Skeletal muscle tissue (tissue), 4 donors: ENCODE measurements around the gene WDR64. TPM values are rescaled to one million over a fixed set of nuclear protein-coding genes. Genes with fewer than 3 reads are reported as not detected.

Experiments used
- H3K27ac ChIP-seq: one replicate; pipeline ENCODE4 v1.7.0; 2013; ENCODE audit warnings: mild to moderate bottlenecking, low read depth, low read length, inconsistent platforms
- H3K27me3 ChIP-seq, 3 donors: one replicate each; pipeline ENCODE4 v1.7.0; 2013; ENCODE audit warnings: low read length in 3 of 3; ENCODE audit not compliant: control insufficient read depth in 3 of 3, insufficient read depth in 3 of 3
- H3K36me3 ChIP-seq, 3 donors: one replicate each; pipeline ENCODE4 v1.7.0; 2013; ENCODE audit warnings: low read length in 3 of 3; ENCODE audit not compliant: control insufficient read depth in 3 of 3, insufficient read depth in 3 of 3
- H3K4me1 ChIP-seq, 3 donors: one replicate each; pipeline ENCODE4 v1.7.0; 2013; ENCODE audit warnings: low read length in 3 of 3, mild to moderate bottlenecking in 3 of 3; ENCODE audit not compliant: control insufficient read depth in 3 of 3, insufficient read depth in 3 of 3
- H3K4me3 ChIP-seq, 3 donors: one replicate each; pipeline ENCODE4 v1.7.0; 2013; ENCODE audit warnings: low read length in 3 of 3
- H3K9ac ChIP-seq, 3 donors: one replicate each; pipeline ENCODE4 v1.7.0; 2013; ENCODE audit warnings: low read length in 3 of 3, mild to moderate bottlenecking in 3 of 3, moderate library complexity in 2 of 3, low read depth in 1 of 3
- H3K9me3 ChIP-seq, 3 donors: one replicate each; pipeline ENCODE4 v1.7.0; 2013; ENCODE audit warnings: low read length in 3 of 3; ENCODE audit not compliant: control insufficient read depth in 3 of 3
- total RNA-seq: library from RNA; depleted of rRNA; stranded (reverse); fragments of >200 nt; gene quantifications from one replicate; pipeline ENCODE4 v1.2.3, GENCODE V29; 2014
- donor health status: Osteomylitis.

The WDR64 gene
- total RNA-seq, 1 donor from 2014 or later = not detected

DNA sequence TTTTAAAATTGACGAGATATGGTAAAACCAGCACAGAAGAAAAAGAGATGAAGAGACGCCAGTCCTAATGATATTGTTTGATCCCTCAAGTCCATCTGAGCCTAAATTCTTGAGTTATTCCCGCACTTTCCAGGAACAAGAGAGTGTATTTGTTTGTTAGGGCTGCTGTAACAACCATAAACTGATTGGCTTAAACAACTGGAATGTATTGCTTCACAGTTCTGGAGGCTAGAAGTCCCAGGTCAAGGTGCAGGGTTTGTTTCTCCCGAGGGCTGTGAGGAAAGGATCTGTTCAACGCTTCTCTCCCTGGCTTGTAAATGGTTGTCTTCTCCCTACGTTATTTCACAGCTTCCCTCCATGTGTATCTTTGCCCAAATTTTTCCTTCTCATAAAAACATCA, 188.1 kb downstream of the WDR64 start:
- Histone ChIP-seq H3K36me3 (no peaks in the 10 kb centered on the region), H3K9me3 (no peaks in the 10 kb centered on the region), H3K27ac (no peak overlapping the region), H3K9ac (no peak overlapping the region), H3K27me3 (no peaks in the 10 kb centered on the region), H3K4me1 (peaks cover 0 to 3% (median 0%) of the 10 kb centered on the region in 3 donors), H3K4me3 (no peak overlapping the region)

DNA sequence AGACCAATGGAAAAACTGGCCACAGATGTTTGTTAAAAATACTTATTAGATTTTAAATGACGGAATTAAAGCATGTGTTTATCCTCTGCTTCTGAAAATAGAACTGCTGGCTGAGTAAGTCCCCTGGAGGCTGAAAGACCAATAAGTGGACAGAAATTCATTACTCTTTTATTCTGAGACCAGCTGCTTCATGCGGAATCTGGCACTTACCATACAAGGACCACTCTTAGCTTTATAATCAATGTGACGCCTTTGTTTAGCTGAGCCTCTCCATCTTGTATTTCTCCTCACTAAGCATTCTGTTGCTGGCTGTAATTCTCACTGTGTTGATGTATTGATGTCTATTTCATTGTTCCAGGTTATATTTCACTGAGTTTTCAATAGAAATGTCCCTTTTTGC, 189.6 kb downstream of the WDR64 start:
- Histone ChIP-seq H3K9me3 (no peaks in the 10 kb centered on the region), H3K4me3 (no peak overlapping the region), H3K36me3 (no peaks in the 10 kb centered on the region), H3K9ac (no peak overlapping the region), H3K4me1 (peaks cover 0 to 3% (median 0%) of the 10 kb centered on the region in 3 donors), H3K27ac (no peak overlapping the region), H3K27me3 (no peaks in the 10 kb centered on the region)

DNA sequence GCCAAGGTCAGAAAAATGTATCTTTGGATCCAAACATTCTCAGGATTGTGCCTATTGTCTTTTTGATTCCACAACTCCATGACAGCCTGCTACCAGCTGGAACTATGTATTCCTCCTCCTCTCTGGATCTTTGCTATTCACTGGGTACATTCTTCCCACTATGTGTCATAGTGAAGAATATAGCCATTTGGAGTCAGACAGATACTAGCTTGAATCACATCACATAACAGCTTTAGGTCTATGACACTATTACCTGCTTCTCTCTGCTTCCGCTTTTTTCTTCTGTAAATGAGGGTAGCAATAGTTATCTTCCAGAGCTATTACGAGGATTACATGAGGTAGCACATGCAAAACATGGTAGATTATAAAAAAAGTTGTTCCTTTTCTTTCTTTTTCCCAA, 190.5 kb downstream of the WDR64 start:
- Histone ChIP-seq H3K36me3 (no peaks in the 10 kb centered on the region), H3K27ac (peak overlapping the region; percentile 21), H3K4me1 (peaks cover 0 to 9% (median 0%) of the 10 kb centered on the region in 3 donors), H3K4me3 (no peak overlapping the region), H3K9ac (no peak overlapping the region), H3K9me3 (no peaks in the 10 kb centered on the region), H3K27me3 (no peaks in the 10 kb centered on the region)

DNA sequence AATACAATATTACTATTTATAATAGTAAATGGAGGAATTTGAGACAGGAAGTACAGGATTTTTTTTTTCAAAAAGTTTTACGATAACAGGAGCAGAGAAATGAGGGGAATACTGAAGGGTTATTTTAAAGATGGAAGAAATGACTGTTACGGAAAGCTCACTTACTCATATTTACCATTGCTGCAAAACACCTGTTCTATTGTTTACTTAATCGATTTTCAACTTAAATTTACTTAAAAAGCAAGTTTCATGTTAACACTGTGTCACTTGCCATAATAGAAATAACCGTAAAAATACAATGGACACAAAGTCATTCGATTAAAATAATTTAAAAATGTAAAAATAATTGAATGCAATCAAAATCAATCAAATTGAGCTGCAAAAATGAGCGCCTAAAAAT, 192.5 kb downstream of the WDR64 start:
- Histone ChIP-seq H3K36me3 (no peaks in the 10 kb centered on the region), H3K9me3 (no peaks in the 10 kb centered on the region), H3K9ac (no peak overlapping the region), H3K4me1 (peaks cover 7 to 16% (median 8%) of the 10 kb centered on the region in 3 donors), H3K27me3 (no peaks in the 10 kb centered on the region), H3K27ac (no peak overlapping the region), H3K4me3 (no peak overlapping the region)

DNA sequence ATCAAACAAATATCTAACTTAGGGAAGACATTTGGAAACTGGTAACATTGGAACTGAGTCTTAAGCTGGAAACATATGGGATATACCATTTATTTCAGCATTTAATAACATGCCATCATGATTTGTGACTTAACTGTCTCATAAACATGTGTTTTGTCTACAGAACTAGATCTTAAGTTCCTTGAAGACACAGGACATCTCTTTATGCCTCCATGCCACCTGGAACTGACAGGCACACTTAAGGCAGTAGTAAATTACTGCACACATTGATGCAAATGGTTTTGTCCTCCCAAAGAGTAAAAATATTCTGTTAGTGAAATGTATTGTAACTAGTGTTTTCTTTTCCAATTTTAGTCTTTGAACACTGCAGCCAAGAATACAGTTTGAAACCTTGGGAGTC, 194.3 kb downstream of the WDR64 start:
- no peaks in the 10 kb centered on the region for H3K9me3 ChIP-seq
- no peak overlapping the region for H3K27ac ChIP-seq
- no peak overlapping the region for H3K4me3 ChIP-seq
- peaks cover 7 to 16% (median 8%) of the 10 kb centered on the region in 3 donors for H3K4me1 ChIP-seq
- no peaks in the 10 kb centered on the region for H3K36me3 ChIP-seq
- H3K9ac ChIP-seq = no peak overlapping the region
- no peaks in the 10 kb centered on the region for H3K27me3 ChIP-seq

DNA sequence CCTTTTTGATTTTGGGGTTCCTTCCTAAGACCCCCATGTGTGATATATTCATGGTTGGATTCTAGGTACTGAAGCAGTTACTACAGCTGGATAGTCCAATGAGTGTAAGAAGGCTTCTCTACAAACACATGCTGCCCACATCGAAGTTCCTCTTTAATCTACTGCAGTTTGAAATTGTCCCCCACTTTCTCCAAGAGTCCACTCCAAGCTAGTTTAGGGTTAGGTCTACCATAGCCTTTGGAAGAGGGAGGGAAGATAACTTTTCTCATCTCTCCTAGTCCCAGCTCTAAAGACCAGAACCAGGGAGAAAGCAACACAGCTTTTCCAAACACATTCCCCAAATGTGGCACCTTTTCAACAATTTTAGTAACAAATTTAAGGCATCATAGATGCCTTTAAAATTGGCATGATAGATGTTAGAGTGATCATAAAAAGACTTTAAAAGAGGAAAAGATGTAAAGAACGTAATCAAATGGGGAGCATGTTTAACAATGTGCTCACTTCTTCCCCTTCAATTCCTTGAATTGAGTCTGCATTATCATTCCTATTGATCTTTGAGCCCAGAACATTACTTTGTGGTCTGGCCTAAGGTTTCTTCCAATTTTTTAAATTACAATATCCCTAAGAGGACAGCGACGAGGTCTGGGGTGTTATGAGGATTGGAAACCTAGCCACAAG, 194.9 kb downstream of the WDR64 start:
- Histone ChIP-seq H3K4me3 (peak overlapping the region; percentile 93 to 97 (median 97)), H3K27me3 (no peaks in the 10 kb centered on the region), H3K36me3 (no peaks in the 10 kb centered on the region), H3K9me3 (no peaks in the 10 kb centered on the region), H3K27ac (no peak overlapping the region), H3K9ac (peak overlapping the region in 2 of 3 donors; percentile 84 to 93), H3K4me1 (peaks cover 7 to 13% (median 8%) of the 10 kb centered on the region in 3 donors)

DNA sequence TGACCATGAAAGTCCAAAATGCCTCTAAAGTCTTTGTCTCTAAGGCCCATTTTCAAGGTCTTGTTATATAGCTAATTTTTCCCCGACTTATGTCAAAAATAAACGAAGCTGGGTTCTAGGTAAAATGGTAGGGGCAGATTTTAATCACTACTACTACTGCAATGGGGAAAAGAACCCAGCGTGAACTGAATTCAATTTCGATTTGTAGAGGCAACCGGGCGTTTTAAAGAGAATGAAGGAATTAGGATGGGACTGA, 195.4 kb downstream of the WDR64 start:
- Histone ChIP-seq H3K9me3 (no peaks in the 10 kb centered on the region), H3K4me1 (peaks cover 7 to 13% (median 8%) of the 10 kb centered on the region in 3 donors), H3K9ac (peak overlapping the region; percentile 82 to 93 (median 84)), H3K27ac (peak overlapping the region; percentile 92), H3K36me3 (no peaks in the 10 kb centered on the region), H3K27me3 (no peaks in the 10 kb centered on the region), H3K4me3 (peak overlapping the region; percentile 93 to 97 (median 97))

DNA sequence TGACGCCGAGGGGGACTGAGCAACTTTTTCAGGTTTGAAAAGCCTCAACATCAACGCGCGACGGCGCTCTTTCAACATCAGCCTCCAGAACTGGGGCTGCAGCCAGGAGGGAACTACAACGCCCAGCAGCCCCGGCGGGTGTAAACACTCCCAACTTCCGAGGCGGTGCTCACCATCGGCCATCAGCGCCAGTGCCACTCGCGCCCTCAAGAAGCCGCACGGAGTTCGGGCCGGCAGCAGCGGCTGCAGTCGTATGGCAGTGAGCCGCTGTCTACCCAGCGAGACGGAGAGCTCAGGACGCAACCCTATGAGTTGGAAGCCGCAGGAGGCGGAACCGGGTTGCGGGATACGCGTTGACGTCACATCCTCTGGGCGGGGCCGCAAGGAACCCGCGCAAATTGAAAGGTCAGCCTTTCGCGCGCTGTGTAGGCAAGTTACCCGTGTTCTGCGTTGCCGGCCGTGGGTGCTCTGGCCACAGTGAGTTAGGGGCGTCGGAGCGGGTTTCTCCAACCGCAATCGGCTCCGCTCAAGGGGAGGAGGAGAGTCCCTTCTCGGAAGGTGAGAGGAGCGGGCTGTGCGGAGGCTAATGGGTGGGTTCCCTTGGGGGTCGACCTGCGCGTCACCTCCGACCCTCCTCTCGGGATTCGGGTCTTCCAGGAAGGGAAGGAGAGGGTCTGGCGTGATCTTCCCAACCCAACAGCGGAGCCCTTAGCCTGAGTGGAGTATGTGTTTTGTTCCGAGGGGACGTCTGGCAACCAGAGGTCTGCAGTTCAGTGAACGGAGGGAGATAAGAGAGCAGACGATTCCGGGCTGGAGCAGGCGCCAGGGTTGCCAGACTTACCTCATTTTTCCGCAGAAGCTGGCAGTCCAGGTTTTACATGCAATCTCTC, 196.0 kb downstream of the WDR64 start, which contains the start of gene EXO1:
Gene EXO1, plus strand, starts transcription at position 409 of the 890 bp plus-strand sequence. CDS start 2,222 bp downstream, outside the sequence.
- no peaks in the 10 kb centered on the region for H3K9me3 ChIP-seq
- H3K27me3 ChIP-seq = no peaks in the 10 kb centered on the region
- peak within 1 kb of the TSS; percentile 82 to 93 (median 84) for H3K9ac ChIP-seq
- H3K4me3 ChIP-seq = peak within 1 kb of the TSS; percentile 93 to 97 (median 97)
- peak within 1 kb of the TSS; percentile 92 for H3K27ac ChIP-seq
- peaks cover 7 to 13% (median 8%) of the 10 kb centered on the region in 3 donors for H3K4me1 ChIP-seq
- no peaks in the 10 kb centered on the region for H3K36me3 ChIP-seq

DNA sequence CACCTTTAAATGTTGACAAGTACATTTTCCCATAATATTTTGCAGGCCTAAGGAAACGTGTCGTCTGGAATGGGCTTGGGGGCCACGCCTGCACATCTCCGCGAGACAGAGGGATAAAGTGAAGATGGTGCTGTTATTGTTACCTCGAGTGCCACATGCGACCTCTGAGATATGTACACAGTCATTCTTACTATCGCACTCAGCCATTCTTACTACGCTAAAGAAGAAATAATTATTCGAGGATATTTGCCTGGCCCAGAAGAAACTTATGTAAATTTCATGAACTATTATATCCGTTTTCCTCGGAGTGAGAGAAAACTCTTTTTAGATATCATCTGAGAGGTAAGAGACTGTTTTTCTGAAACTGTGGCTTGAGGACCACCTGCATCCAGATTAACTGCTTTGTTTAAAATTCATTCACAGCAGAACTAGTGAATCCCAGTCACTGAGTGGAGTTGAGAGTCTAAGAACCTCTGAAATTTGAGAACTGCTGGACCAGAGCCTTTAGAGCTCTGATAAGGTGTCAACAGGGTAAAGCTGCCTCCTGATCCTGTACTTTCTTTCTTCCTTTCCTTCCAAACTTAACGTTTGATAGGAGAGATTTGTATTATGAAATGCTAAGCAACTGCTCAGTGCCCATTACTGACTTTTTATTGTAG, 196.7 kb downstream of the WDR64 start:
- Histone ChIP-seq H3K36me3 (no peaks in the 10 kb centered on the region), H3K4me1 (peaks cover 7 to 13% (median 8%) of the 10 kb centered on the region in 3 donors), H3K27me3 (no peaks in the 10 kb centered on the region), H3K27ac (no peak overlapping the region), H3K9ac (peak overlapping the region in 2 of 3 donors; percentile 84 to 93), H3K4me3 (peak overlapping the region; percentile 93 to 97 (median 97)), H3K9me3 (no peaks in the 10 kb centered on the region)

DNA sequence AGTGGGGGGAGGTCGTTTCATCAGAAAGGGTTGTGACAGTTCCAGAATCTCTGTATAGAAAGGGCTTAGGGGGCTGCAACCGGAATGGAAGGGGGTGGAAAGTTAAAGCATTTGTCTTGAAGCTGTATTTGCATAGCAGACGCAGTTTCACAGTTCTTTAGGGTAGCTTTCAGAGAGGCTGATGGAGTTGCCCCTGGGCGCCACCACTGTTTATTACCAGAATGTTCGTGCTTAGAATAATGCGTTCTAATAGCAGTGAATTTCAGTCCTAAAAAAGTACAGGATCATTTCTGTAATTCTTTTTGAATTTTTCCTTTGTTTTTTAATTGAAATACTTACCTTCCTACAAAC, 197.2 kb downstream of the WDR64 start:
- Histone ChIP-seq H3K27ac (no peak overlapping the region), H3K9ac (no peak overlapping the region), H3K4me1 (peaks cover 7 to 13% (median 8%) of the 10 kb centered on the region in 3 donors), H3K36me3 (no peaks in the 10 kb centered on the region), H3K27me3 (no peaks in the 10 kb centered on the region), H3K9me3 (no peaks in the 10 kb centered on the region), H3K4me3 (no peak overlapping the region)
